OCI-LY7 (cell line): ENCODE measurements around the gene ARHGEF4.

Experiments
- EZH2phosphoT487 ChIP-seq: fragments of 200-600 bp; sonication (generic); IDR thresholded peaks from 2 replicates; pipeline ENCODE4 v1.6.1; 2018; ENCODE audit warnings: low read depth, borderline replicate concordance, mild to moderate bottlenecking, mixed run types, antibody characterized with exemption, low read length, moderate library complexity, mixed read lengths
- TF ChIP-seq, protein P1 (sequence below): fragments of 200-600 bp; sonication (generic); conservative IDR thresholded peaks from 2 replicates; pipeline ENCODE4 v1.5.1; 2014; ENCODE audit warnings: mild to moderate bottlenecking, antibody characterized with exemption, low read length, moderate library complexity, mixed read lengths

DNA sequence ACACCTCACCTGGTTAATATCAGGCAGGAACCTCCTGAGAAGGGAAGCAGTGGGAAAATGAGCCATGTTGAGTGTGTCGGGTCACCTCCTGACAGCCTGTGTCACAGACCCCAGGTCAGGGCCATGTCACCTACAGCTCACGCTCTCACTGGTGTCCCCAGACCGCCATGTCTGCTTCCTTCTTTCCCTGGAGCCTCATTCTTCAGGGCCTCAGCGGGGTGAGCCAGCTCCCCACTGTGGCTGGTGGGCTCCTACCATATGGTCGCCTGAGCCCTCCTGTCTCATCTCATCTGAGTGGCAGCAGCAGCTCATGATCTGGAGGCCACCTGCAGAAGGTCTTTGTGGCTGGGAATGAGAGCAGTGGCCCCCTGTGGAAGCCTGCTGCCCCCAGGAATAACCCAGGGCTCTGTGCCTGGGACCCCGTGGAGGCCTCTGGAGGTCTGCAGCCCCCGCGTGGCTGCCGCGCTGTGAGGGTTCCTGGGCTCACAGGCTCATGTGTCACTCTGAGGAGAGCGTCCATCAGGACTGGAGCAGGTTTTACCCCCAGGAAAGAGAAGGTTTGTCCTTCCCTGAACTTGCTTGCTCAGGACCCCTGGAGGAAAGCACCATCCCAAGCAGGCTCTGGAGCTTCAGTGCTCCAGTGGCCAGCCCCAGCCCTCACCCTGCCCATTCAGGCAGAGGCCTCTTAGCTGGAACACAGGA lies 200.1 kb downstream of the ARHGEF4 start:
- TF ChIP-seq, protein P1, sequence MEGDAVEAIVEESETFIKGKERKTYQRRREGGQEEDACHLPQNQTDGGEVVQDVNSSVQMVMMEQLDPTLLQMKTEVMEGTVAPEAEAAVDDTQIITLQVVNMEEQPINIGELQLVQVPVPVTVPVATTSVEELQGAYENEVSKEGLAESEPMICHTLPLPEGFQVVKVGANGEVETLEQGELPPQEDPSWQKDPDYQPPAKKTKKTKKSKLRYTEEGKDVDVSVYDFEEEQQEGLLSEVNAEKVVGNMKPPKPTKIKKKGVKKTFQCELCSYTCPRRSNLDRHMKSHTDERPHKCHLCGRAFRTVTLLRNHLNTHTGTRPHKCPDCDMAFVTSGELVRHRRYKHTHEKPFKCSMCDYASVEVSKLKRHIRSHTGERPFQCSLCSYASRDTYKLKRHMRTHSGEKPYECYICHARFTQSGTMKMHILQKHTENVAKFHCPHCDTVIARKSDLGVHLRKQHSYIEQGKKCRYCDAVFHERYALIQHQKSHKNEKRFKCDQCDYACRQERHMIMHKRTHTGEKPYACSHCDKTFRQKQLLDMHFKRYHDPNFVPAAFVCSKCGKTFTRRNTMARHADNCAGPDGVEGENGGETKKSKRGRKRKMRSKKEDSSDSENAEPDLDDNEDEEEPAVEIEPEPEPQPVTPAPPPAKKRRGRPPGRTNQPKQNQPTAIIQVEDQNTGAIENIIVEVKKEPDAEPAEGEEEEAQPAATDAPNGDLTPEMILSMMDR: no peak
- no peak for TF ChIP-seq EZH2phosphoT487
